BE2C (cell line): ENCODE data around the gene ZNF254.

Source experiments
- DNase-seq: peaks from one replicate; pipeline ENCODE4 v3.0.0-alpha.2; 2020
- H3K27me3 ChIP-seq: fragments of 250-450 bp; sonication (Bioruptor Pico); 2 replicates; pipeline ENCODE4 v1.5.1; 2020; ENCODE audit warnings: mild to moderate bottlenecking
- H3K36me3 ChIP-seq: fragments of 250-450 bp; sonication (Bioruptor Pico); 2 replicates; pipeline ENCODE4 v1.5.1; 2020; ENCODE audit warnings: mild to moderate bottlenecking
- H3K4me1 ChIP-seq: fragments of 250-450 bp; sonication (Bioruptor Pico); 2 replicates; pipeline ENCODE4 v1.5.1; 2020
- H3K4me3 ChIP-seq: 2 replicates; pipeline ENCODE4 v1.5.1; 2011; ENCODE audit warnings: low read depth, low read length
- H3K9me3 ChIP-seq: fragments of 250-450 bp; sonication (Bioruptor Pico); 2 replicates; pipeline ENCODE4 v1.5.1; 2020
- CTCF ChIP-seq: IDR thresholded peaks from 2 replicates; pipeline ENCODE4 v1.5.1; 2012; ENCODE audit warnings: mild to moderate bottlenecking, low read depth, low read length

ZNF254 gene

GRCh38 chr19:24101459-24102115 is 14.6 kb downstream of the ZNF254 start:
- DNase-seq = no peak
- H3K4me3 ChIP-seq = no peak overlapping the region
- H3K9me3 ChIP-seq = no peaks in the 10 kb centered on the region
- peaks cover 37% of the 10 kb centered on the region for H3K36me3 ChIP-seq
- no peaks in the 10 kb centered on the region for H3K27me3 ChIP-seq
- no peak for TF ChIP-seq CTCF
- H3K4me1 ChIP-seq = no peaks in the 10 kb centered on the region

- H3K27me3 ChIP-seq = no peaks in the 10 kb centered on the region
- peaks cover 36% of the 10 kb centered on the region for H3K36me3 ChIP-seq
- H3K9me3 ChIP-seq = peaks cover 11% of the 10 kb centered on the region
- no peaks in the 10 kb centered on the region for H3K4me1 ChIP-seq
- DNase-seq = no peak
- no peak overlapping the region for H3K4me3 ChIP-seq
- TF ChIP-seq CTCF = no peak
Observed at GRCh38 chr19:24127601-24128000, 40.6 kb downstream of the ZNF254 start.

GRCh38 chr19:24140099-24140498 is 53.1 kb downstream of the ZNF254 start:
- no peaks in the 10 kb centered on the region; the same call in 1 of the 2 replicates for H3K36me3 ChIP-seq
- no peaks in the 10 kb centered on the region; the same call in 1 of the 2 replicates for H3K9me3 ChIP-seq
- H3K27me3 ChIP-seq = no peaks in the 10 kb centered on the region
- DNase-seq = no peak
- H3K4me1 ChIP-seq = no peaks in the 10 kb centered on the region
- no peak for TF ChIP-seq CTCF
- no peak overlapping the region for H3K4me3 ChIP-seq

GRCh38 chr19:24140591-24140990 is 53.6 kb downstream of the ZNF254 start:
- no peaks in the 10 kb centered on the region; the same call in 1 of the 2 replicates for H3K9me3 ChIP-seq
- H3K4me3 ChIP-seq = no peak overlapping the region
- H3K36me3 ChIP-seq = no peaks in the 10 kb centered on the region; the same call in 1 of the 2 replicates
- no peak for DNase-seq
- no peak for TF ChIP-seq CTCF
- no peaks in the 10 kb centered on the region for H3K4me1 ChIP-seq
- no peaks in the 10 kb centered on the region for H3K27me3 ChIP-seq

- Histone ChIP-seq H3K4me1 (no peaks in the 10 kb centered on the region), H3K36me3 (no peaks in the 10 kb centered on the region; the same call in 1 of the 2 replicates), H3K9me3 (no peaks in the 10 kb centered on the region; the same call in 1 of the 2 replicates), H3K27me3 (no peaks in the 10 kb centered on the region), H3K4me3 (no peak overlapping the region)
- no peak for DNase-seq
- no peak for TF ChIP-seq CTCF
Observed at GRCh38 chr19:24141612-24142011, 54.6 kb downstream of the ZNF254 start.

- H3K9me3 ChIP-seq = no peaks in the 10 kb centered on the region; the same call in 1 of the 2 replicates
- DNase-seq = no peak
- no peak for TF ChIP-seq CTCF
- H3K27me3 ChIP-seq = no peaks in the 10 kb centered on the region
- no peaks in the 10 kb centered on the region for H3K4me1 ChIP-seq
- H3K4me3 ChIP-seq = no peak overlapping the region
- H3K36me3 ChIP-seq = no peaks in the 10 kb centered on the region
Observed at GRCh38 chr19:24142771-24143170, 55.8 kb downstream of the ZNF254 start.
